ENCODE results near the gene ZNF592.
A peak's percentile ranks its signal among the peaks of the same experiment; 100 is the strongest.

The ZNF592 gene

DNA sequence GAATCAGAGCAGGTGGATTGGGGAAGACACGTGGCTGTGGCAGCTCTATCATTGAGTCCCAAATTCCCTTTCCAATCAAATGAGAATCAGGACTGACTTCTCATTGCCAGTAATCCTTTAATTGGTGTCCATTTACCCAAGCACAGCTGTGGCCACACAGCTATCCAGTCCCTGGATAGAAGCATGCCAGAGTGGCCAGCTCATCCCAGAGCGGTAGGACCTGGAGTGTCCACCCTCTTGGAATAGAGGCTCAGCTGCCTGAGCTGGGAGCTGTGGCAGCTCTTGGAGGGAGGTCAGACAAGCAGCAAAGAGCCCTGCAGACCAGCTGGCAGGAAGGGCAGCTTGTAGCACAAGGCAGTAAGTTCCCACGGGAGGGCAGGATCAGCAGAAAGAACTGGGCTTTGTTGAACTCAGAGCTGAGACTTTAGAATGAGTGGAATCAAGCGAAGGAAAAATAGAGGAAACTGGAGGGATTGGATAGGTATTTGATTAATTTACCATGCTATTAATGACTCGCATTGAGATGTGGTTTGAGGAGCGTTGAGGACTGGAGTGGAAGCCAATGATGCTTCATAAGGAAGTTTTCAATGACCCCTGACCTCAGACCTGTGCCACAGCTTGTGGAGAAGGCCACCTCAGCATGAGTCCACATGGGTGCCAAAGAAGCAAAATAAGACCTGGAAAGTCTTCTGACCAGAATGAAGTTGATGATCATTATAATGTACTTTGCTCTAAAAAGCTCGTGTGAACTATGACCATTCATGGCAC, 61.9 kb downstream of the ZNF592 start:
- DNase-seq: peak; percentile 26

DNA sequence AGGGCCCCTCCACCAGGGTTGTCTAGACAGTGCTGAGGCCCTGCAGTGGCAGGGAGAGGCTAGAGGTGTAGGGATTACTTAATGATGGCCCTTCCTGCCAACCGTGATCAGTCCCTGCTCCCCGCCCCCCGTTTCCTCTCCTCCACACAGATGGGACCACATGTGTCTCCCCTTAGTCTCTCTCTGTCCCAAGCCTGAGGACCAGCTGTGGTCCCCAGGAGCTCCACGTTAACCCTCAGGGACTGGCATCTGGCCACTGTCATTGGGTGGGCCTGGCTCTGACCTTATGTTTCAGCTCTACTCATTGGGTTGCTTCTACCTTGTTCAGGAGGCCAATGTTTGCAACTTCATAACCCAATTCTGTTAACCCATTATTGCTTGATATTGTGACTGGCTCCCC, 62.8 kb downstream of the ZNF592 start:
- DNase-seq: peak; percentile 39

- DNase-seq: peak; percentile 17
These were observed 63.4 kb downstream of the ZNF592 start for GRCh38 chr15:84811828-84812227.

- DNase-seq: peak; percentile 17
These were observed 64.5 kb downstream of the ZNF592 start for GRCh38 chr15:84812842-84813241.

- DNase-seq: peak; percentile 13
These were observed 65.0 kb downstream of the ZNF592 start for GRCh38 chr15:84813435-84813834.

DNA sequence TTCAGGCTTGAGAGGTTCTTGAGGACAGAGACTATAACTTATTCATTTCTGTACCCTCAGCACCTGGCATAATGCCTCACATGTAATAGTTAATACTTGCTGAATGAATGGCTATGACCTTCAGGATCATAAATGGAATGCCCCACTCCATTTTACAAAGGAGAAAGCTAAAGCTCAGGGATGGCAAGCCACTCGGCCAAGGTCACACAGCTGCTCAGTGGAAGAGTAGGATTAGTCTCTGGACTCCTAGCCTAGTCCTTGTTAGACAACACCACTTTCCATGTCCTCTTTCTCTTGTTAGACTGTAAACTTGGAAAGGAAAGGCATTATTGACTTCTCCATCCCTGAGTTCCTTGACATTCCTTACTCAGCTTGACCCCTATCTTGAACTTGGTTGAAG, 65.5 kb downstream of the ZNF592 start:
- peak; percentile 10 for DNase-seq

- no peak for DNase-seq
These were observed 66.5 kb downstream of the ZNF592 start for GRCh38 chr15:84814916-84815315.

- DNase-seq: no peak
These were observed 68.5 kb downstream of the ZNF592 start, which contains the start of gene ALPK3 for GRCh38 chr15:84816694-84817465. Gene ALPK3 (plus strand): TSS chr15:84817356. CDS start chr15:84817453, 97 bp downstream.

GRCh38 chr15:84817466-84818081, 69.2 kb downstream of the ZNF592 start:
- DNase-seq: no peak

DNA sequence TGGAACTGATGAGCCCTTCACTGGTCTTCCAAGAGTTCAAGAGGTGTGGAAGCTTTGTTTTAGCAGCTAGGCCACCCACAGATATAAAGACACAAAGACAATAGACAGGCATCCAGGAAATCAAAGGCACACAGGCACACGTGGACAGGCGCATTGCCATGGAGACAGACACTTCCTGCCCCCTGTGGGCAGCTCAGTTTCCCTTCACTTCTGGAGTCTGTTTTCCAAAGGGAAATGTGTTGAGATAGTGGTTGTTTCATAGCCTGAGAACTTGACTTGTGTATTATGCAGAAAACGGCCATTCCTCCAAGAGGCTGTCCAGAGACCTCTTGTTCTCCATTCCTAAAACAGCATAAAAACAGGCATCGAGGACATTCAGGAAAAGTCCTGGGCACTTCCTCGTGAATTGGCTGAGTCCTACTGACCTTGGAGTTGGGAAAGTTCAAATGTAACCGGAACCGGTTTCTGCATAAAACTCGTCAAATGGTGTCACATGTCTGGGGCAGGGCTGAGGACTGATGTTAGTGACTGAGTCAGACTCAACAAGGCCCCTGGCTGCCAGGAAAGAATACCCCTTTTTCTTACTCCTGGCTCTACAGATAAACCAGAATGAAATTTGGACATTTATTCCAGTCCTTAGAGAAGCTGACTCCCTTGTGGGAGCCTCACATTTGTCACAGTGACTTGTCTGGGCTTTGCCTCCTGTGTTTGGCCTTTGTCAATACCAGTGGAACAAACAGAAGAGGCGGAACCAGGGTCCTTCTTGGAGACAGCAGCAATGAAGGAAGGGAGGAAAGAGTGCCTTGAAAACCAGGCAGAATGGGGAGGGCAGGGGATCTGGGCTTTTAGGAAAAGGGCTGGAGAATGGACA, 70.1 kb downstream of the ZNF592 start:
- no peak for DNase-seq

GRCh38 chr15:84819291-84819768, 70.9 kb downstream of the ZNF592 start:
- DNase-seq: no peak

GRCh38 chr15:84819791-84820190, 71.4 kb downstream of the ZNF592 start:
- DNase-seq: no peak

GRCh38 chr15:84821501-84822021, 73.2 kb downstream of the ZNF592 start:
- no peak for DNase-seq

DNA sequence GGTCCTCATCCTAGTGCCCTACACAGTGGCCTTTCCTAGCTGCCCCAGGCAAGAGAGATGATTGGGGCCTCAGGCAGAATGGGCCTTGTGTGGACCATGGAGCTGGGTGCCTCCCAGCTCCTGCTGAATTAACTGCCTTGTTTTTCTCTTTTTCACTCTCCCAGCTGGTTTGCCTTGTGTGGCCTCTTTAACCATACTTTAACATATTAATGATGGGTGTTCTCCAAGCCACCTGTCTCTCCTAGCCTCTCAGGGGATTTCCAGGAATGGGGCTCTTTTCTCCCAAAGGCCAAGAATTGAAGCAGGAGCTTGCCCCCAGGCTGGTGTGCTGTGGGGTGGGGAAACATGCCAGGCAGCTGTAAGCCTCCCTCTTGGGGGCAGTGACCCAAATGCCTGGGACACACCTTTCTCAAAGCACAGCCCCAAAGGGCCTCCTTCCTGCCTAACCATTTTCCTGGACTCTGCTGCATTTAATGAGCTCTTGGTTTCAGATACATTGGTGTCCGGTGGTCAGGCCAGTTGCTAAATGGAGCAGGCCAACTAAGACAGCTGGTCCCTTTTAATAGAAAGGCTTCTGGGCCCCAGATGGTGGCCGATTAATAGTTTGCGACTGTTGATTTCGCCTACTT, 74.4 kb downstream of the ZNF592 start:
- DNase-seq: no peak

- no peak for DNase-seq
These were observed 75.0 kb downstream of the ZNF592 start for GRCh38 chr15:84823282-84823878.

DNA sequence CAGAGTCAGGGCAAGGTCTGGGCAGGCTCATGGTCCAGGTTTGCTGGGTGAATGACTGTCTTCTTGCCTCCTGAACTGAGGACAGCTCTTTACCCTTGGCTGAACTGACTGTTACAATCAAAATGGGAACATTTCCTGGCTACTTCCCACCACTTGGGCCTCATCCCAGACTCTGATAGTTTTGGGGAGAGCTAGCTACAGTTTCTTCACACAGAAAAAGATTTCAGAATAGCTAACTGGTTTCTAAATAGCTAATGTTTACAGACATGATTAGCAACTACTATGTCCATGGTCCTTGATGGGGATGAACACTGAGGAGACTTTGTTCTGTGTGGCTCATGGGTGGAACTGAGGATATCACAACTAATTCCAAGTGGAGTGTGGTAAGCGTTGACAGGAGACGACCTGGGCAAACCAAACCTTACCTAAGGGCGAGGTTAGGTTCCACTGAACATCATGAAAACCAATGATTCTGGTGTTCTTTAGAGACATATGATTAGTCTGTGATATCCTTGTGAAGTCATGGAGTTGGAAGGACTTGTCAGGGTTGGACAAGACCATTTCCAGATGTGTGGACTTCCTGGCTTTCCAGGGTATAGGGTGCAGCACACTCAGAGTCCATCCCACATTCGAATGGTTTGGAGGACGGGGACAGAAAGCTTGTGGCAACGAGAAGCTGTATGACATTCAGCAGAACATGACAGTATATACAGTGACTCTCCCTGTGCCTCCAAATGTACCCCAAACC, 76.0 kb downstream of the ZNF592 start:
- no peak for DNase-seq

DNA sequence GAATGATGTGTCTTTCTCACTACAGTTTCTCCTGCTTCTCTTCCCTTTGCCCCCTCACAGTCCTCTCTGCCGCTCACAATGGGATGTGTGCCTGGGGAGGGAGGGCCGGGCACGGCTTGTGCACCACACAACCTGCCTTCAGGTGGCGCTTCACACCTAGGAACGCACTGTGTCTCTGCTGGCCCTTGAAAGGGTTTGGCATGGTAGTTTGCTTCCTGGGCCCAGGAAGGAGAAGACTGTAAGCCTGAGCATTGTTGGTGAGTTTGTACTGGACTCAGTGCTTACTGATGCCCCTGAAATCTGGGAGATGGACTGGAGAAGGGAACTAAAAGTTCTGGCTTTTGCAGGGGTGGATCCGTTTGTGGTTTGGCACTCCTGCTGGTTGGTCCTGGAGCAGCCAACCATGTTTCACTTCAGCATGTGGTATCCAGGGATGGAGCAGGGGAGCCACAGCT, 78.0 kb downstream of the ZNF592 start:
- peak; percentile 51 for DNase-seq

DNA sequence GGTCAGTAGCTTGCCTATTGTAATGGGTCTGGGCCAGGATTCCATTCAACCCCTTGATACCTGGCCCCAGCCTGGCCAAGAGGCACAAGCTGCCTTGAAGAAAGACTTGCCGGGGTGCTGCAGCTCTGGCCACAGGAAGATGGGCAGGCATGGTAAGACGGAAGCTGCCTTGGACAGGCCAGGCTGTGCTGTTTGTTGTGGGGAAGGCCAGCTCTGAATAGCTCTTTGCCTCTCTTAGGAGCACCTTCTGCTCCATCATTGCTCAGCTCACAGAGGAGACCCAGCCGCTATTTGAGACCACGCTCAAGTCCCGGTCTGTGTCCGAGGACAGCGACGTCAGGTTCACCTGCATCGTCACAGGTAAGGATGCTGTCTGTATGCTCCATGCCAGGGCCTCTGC, 78.9 kb downstream of the ZNF592 start:
- peak; percentile 36 for DNase-seq

- DNase-seq: peak; percentile 28
These were observed 79.9 kb downstream of the ZNF592 start for GRCh38 chr15:84828086-84828908.

- DNase-seq: peak; percentile 36
These were observed 81.0 kb downstream of the ZNF592 start for GRCh38 chr15:84829428-84829827.
